Neural cell (in vitro differentiated cells): Measurements from ENCODE around the gene LRRC74B.
"Not testable (repeated sequence)": the region's sequence is repeated elsewhere in the genome, so short reads cannot be mapped to it uniquely, and the experiment has no call there.

Experiments used
- EP300 ChIP-seq: fragments of 450-650 bp; conservative IDR thresholded peaks from 2 replicates; pipeline ENCODE4 v1.6.1; 2014; ENCODE audit warnings: antibody characterized with exemption, mild to moderate bottlenecking, moderate library complexity; ENCODE audit not compliant: poor library complexity, severe bottlenecking
- EZH2 ChIP-seq: fragments of 200-600, 300-800 bp; shearing (Covaris generic), sonication (generic); IDR thresholded peaks from 2 replicates; pipeline ENCODE4 v1.6.1; 2014; ENCODE audit warnings: antibody characterized with exemption, low read length, borderline replicate concordance, mild to moderate bottlenecking; ENCODE audit not compliant: insufficient read depth, poor library complexity, severe bottlenecking
- POLR2AphosphoS5 ChIP-seq: IDR thresholded peaks from 2 replicates; pipeline ENCODE4 v1.6.1; 2012
- TAF1 ChIP-seq: IDR thresholded peaks from 2 replicates; pipeline ENCODE4 v1.6.1; 2012; ENCODE audit warnings: low read depth
- TF ChIP-seq, protein P1 (sequence below): fragments of 450-650 bp; IDR thresholded peaks from 2 replicates; pipeline ENCODE4 v1.5.1; 2014; ENCODE audit warnings: antibody characterized with exemption, mild to moderate bottlenecking, moderate library complexity; ENCODE audit not compliant: poor library complexity, severe bottlenecking

DNA sequence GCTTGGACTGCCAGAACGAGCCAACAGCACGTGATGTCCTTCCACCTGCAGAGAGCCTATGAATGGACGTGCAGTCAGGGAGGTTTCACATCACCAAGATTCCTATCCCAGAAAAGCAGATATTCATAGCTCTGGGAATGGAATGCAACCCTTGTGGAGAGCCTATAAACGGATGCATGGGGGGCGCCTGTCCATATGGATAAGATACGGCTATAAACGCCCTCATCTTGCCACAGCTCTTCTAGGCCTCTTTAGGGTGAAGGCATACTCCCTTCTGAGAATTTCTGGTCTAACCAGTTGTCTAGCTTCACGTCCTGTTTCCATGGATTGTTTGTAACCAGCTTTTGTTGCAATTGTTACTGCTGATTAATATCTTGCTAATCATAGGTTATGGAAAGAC is 26.1 kb downstream of the LRRC74B start:
- TF ChIP-seq, protein P1, sequence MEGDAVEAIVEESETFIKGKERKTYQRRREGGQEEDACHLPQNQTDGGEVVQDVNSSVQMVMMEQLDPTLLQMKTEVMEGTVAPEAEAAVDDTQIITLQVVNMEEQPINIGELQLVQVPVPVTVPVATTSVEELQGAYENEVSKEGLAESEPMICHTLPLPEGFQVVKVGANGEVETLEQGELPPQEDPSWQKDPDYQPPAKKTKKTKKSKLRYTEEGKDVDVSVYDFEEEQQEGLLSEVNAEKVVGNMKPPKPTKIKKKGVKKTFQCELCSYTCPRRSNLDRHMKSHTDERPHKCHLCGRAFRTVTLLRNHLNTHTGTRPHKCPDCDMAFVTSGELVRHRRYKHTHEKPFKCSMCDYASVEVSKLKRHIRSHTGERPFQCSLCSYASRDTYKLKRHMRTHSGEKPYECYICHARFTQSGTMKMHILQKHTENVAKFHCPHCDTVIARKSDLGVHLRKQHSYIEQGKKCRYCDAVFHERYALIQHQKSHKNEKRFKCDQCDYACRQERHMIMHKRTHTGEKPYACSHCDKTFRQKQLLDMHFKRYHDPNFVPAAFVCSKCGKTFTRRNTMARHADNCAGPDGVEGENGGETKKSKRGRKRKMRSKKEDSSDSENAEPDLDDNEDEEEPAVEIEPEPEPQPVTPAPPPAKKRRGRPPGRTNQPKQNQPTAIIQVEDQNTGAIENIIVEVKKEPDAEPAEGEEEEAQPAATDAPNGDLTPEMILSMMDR, result not testable (repeated sequence)
- TF ChIP-seq EZH2, POLR2AphosphoS5, EP300, TAF1: not testable (repeated sequence)
